ENCODE results near the gene GTF2IRD1.
"Not testable (repeated sequence)": the region's sequence is repeated elsewhere in the genome, so short reads cannot be mapped to it uniquely, and the experiment has no call there.

GTF2IRD1 gene

DNA sequence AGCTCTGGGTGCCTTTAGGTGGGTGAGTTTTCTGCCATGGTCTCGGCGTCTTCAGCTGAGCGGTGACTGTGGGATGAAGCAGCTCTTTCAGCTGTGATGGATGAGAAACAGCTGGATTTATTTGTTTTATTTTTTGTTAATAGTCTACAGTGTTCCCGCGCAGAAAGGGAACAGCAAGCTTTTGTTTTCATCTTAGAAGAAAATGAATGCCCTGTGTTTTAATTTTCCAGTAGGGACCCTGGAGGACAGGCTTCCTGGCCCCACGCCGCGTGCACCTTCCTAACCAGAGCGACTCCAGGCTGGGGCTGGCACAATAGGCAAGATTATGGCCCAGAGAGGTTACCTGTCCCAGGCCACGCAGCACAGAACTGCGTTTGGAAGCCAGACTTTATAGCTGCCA lies 57.6 kb downstream of the GTF2IRD1 start:
- DNase-seq (ENCODE audit: low read depth in 1 of 2, low spot score in 1 of 2), result no peak

DNA sequence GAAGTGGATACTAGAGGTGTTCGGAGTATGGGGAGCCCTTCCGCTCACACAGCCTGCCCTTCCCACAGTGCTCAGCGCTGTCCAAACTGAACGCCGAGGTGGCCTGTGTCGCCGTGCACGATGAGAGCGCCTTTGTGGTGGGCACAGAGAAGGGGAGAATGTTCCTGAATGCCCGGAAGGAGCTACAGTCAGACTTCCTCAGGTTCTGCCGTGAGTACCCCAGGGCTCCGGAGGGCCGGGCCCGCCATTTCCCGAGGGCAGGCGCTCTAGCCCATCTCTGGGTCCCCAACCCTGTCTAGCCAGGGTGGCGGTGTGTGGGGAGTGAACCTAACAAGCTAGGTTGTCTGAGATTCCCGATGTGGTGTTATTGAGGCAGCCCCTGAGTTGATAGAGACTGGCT lies 59.1 kb downstream of the GTF2IRD1 start:
- no peak for DNase-seq (ENCODE audit: low read depth in 1 of 2, low spot score in 1 of 2)

DNA sequence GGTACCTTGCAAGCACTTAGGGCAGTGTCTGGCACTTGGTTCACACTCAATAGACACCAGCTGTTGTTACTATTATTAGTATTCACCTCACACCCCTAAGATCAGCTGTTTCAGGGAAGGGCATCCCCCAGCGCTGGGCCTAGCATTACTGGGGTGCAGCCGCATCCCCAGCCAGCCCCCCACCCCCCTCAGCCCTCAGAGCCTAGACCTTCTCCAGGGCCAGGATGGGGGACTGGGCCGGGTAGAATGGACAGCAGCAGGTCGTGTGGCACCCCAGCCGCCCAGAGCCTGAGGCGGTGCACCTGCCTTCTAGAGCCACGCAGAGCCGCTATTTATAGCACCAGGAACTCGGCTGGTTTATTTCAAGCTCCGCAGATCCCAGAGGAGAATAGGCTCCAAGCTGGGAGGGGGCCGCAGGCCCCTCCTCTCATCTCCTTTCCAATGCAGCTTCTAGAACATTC lies 60.5 kb downstream of the GTF2IRD1 start:
- DNase-seq (ENCODE audit: low read depth in 1 of 2, low spot score in 1 of 2), result no peak

- no peak for DNase-seq (ENCODE audit: low read depth in 1 of 2, low spot score in 1 of 2)
Measured at GRCh38 chr7:74515276-74515675, 61.6 kb downstream of the GTF2IRD1 start.

DNA sequence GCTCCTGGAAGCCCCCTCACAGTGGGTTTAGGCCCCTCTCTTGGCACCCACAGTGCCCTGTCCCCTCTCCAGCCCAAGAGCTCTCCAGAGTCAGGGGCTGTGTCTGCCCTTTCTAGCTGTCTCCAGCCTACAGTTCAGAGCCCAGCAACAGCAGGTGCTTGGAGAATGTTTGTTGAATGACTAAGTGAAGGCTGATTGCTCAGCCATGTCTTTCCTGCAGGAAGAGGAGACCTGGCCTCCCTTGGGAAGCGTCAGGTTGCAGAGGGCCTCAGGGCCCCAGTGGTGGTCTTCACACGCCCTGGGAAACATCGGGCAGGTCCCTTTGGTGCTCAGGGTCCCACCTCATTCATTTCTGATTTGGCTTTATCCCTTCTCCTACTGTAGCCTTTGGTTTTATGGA lies 62.5 kb downstream of the GTF2IRD1 start:
- DNase-seq (ENCODE audit: low read depth in 1 of 2, low spot score in 1 of 2), result no peak

DNA sequence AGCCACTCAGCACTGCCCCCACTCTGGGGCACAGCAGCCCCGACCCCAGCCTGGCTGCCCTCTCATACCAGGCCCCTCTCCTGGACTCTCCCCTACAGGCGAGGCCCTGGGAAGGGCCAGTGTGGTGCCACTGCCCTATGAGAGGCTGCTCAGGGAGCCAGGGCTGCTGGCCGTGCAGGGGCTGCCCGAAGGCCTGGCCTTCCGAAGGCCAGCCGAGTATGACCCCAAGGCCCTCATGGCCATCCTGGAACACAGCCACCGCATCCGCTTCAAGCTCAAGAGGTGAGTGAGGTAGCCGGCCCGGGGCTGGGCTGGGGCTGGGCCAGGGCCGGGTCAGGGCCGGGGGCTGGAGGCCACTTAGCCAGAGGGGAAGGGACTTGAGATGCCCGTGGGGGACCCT lies 64.3 kb downstream of the GTF2IRD1 start:
- DNase-seq (ENCODE audit: low read depth in 1 of 2, low spot score in 1 of 2), result no peak

DNA sequence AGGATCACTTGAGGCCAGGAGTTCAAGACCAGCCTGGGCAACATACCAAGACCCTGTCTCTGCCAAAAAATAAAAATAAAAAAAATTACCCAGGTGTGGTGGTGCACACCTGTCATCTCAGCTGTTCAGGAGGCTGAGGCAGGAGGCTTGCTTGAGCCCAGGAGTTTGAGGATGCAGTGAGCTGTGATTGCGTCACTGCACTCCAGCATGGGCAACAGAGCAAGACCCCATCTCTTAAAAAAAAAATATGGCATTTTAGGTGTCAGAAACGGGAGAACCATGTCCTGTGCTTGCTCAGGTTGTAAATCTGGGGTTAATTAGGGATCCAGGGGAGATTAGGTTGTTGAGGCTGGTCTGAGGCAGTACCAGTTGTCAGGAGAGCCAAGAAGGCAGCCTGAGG lies 64.9 kb downstream of the GTF2IRD1 start:
- no peak for DNase-seq (ENCODE audit: low read depth in 1 of 2, low spot score in 1 of 2)

DNA sequence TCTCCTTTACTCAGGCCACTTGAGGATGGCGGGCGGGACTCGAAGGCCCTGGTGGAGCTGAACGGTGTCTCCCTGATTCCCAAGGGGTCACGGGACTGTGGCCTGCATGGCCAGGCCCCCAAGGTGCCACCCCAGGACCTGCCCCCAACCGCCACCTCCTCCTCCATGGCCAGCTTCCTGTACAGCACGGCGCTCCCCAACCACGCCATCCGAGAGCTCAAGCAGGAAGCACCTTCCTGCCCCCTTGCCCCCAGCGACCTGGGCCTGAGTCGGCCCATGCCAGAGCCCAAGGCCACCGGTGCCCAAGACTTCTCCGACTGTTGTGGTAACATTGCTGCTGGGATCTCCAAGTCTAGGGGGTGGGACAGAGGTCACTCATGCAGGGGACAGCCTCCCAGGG lies 65.7 kb downstream of the GTF2IRD1 start:
- no peak for DNase-seq (ENCODE audit: low read depth in 1 of 2, low spot score in 1 of 2)

- no peak for DNase-seq (ENCODE audit: low read depth in 1 of 2, low spot score in 1 of 2)
Measured at GRCh38 chr7:74521855-74522254, 68.1 kb downstream of the GTF2IRD1 start.

GRCh38 chr7:74522281-74522905 lies 68.7 kb downstream of the GTF2IRD1 start:
- no peak for DNase-seq (ENCODE audit: low read depth in 1 of 2, low spot score in 1 of 2)

GRCh38 chr7:74523015-74523414 lies 69.3 kb downstream of the GTF2IRD1 start:
- DNase-seq (ENCODE audit: low read depth in 1 of 2, low spot score in 1 of 2), result no peak

- no peak for DNase-seq (ENCODE audit: low read depth in 1 of 2, low spot score in 1 of 2)
Measured at GRCh38 chr7:74525140-74525539, 71.4 kb downstream of the GTF2IRD1 start.

- DNase-seq (ENCODE audit: low read depth in 1 of 2, low spot score in 1 of 2), result no peak
Measured at GRCh38 chr7:74525881-74526280, 72.2 kb downstream of the GTF2IRD1 start.

GRCh38 chr7:74526780-74527179 lies 73.1 kb downstream of the GTF2IRD1 start:
- DNase-seq (ENCODE audit: low read depth in 1 of 2, low spot score in 1 of 2), result no peak

DNA sequence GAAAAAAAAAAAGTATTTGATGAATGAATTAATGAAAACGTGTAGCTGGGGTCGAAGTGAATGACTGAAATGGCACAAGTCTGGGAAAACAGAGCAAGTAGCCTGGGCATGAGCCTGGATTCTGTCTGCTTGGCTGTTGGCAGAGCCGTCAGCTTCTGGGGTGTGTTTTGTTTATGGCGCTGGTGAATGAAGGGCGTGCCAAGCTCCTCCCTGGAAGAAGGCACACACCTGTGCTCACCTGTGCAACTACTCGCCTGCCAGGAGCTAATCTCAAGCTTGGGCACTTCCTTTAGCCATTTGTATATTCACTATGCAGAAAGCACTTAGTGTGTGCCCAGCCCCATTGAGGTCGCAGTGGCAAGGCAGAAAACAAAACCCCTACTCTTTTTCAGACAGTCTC lies 74.1 kb downstream of the GTF2IRD1 start:
- DNase-seq (ENCODE audit: low read depth in 1 of 2, low spot score in 1 of 2), result no peak

GRCh38 chr7:74528773-74529172 lies 75.1 kb downstream of the GTF2IRD1 start:
- DNase-seq (ENCODE audit: low read depth in 1 of 2, low spot score in 1 of 2), result not testable (repeated sequence)

GRCh38 chr7:74535951-74536356 lies 82.2 kb downstream of the GTF2IRD1 start:
- no peak for DNase-seq (ENCODE audit: low read depth in 1 of 2, low spot score in 1 of 2)

DNA sequence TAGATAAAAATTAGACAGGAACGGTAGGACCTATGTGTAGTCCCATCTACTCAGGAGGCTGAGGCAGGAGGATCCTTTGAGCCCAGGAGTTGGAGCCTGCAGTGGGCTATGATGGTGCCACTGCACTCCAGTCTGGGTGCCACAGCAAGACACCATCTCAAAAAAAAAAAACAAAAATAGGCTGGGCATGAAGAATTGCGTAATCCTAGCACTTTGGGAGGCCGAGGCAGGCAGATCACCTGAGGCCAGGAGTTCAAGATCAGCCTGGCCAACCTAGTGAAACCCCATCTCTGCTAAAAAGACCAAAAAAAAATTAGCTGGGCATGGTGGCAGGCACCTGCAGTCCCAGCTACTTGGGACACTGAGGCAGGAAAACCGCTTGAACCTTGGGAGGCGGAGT lies 88.2 kb downstream of the GTF2IRD1 start:
- DNase-seq (ENCODE audit: low read depth in 1 of 2, low spot score in 1 of 2), result not testable (repeated sequence)

- DNase-seq (ENCODE audit: low read depth in 1 of 2, low spot score in 1 of 2), result no peak
Measured at GRCh38 chr7:74542558-74543117, 88.9 kb downstream of the GTF2IRD1 start.

DNA sequence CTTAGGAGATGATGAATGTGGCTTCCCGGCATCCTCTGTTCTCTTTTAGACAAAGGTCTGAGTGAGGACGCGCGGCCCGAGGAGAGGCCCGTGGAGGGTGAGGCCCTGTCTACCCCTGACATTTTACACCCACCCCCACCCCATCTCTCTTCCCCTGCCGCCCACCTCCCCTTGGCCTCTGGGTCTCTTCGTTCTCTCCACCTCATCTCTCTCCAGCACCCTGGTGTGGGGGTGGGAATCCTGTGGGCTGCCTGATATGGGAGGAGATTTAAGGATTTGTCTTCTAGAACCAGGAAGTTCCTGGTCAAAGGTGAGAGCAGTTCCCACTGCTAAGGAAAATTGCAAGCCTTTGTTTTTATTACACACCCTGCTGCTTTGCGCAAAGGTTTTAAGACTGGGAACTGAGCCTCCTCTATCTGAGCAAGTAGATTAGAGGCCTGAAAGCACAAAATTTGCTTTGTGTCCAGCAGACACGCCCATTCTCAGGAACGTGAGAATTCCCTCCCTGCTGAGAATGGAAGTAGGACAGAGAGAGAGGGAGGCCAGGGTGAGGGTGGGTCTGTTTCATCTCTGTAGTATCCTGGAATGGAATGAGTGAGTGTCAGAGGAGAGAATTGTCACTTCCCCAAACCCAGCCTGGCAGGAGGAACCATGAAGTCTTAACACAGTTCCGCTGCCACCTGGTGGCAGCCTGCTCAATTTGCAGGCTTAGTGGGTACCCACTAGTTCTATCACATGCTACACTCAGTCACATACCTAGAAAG lies 91.2 kb downstream of the GTF2IRD1 start:
- no peak for DNase-seq (ENCODE audit: low read depth in 1 of 2, low spot score in 1 of 2)

GRCh38 chr7:74545921-74546320 lies 92.2 kb downstream of the GTF2IRD1 start:
- no peak for DNase-seq (ENCODE audit: low read depth in 1 of 2, low spot score in 1 of 2)

DNA sequence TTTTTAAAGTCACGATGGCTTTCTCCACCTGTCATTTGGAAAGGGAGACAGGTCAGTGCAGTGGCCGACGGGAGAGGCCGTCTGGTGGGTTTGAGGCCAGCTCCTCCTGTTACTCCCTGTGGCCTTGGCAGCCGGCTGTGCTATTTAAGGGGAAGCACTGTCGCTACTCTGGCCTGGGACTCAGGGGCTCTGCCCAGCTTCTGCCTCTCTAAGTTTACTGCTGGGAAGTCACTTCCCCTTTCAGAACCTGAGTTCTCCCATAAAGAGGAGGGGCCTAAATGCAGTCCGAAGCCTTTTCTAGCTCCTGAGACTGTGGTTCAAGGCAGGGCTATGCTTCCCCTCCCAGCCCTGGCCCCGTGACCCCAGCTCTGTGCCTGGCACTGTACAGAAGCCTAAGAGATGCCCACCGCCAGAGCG lies 99.9 kb downstream of the GTF2IRD1 start:
- not testable (repeated sequence) for DNase-seq (ENCODE audit: low read depth in 1 of 2, low spot score in 1 of 2)
